H1 (cell line): ENCODE data around the gene AHI1. TPM values are rescaled to one million over a fixed set of nuclear protein-coding genes. Genes with fewer than 3 reads are reported as not detected.

ENCODE experiments used
- CTCF ChIA-PET: fragments of 300-600 bp; sonication (Branson Sonifier 250); formaldehyde crosslinking; loops from one replicate; lab custom pipeline; 2021; ENCODE audit not compliant: partially characterized antibody; lab: Charles Lee
- POLR2A ChIA-PET: fragments of 300-600 bp; sonication (Branson Sonifier 250); formaldehyde crosslinking; loops from one replicate; lab custom pipeline; 2021; ENCODE audit warnings: inconsistent platforms; ENCODE audit not compliant: partially characterized antibody; lab: Charles Lee
- DNase-seq, 2 experiments: peaks; one replicate each; pipeline versions ENCODE4 v3.0.0 to v3.0.0-alpha.2; 2010 to 2022; ENCODE audit warnings: low spot score in 2 of 2, low read depth in 1 of 2, mixed read lengths in 1 of 2
- FAIRE-seq: peaks from 2 replicates; lab custom pipeline; 2011; peaks lifted over from hg19 to GRCh38; lab: Jason Lieb, UNC
- H2AFZ ChIP-seq: 2 replicates; pipeline ENCODE4 v1.8.1; 2012; ENCODE audit warnings: low read length, inconsistent platforms
- H2AK5ac ChIP-seq: 2 replicates; pipeline ENCODE4 v1.6.1; 2013; ENCODE audit warnings: low read depth, low read length
- H2BK120ac ChIP-seq: replicated peaks from 2 replicates; pipeline ENCODE3; 2013; ENCODE audit warnings: low read depth, low read length, inconsistent platforms
- H2BK12ac ChIP-seq: 2 replicates; pipeline ENCODE4 v1.6.1; 2013; ENCODE audit warnings: low read depth, low read length
- H2BK15ac ChIP-seq: 2 replicates; pipeline ENCODE4 v1.6.1; 2013; ENCODE audit warnings: low read length
- H2BK20ac ChIP-seq: 2 replicates; pipeline ENCODE4 v1.6.1; 2013; ENCODE audit warnings: low read length
- H2BK5ac ChIP-seq: 2 replicates; pipeline ENCODE4 v1.6.1; 2013; ENCODE audit warnings: low read depth, low read length
- H3K14ac ChIP-seq: 2 replicates; pipeline ENCODE4 v1.6.1; 2013; ENCODE audit warnings: inconsistent platforms; ENCODE audit not compliant: insufficient read length
- H3K18ac ChIP-seq: 2 replicates; pipeline ENCODE4 v1.6.1; 2013; ENCODE audit warnings: low read length; ENCODE audit errors: extremely low read depth
- H3K23ac ChIP-seq: 2 replicates; pipeline ENCODE4 v1.6.1; 2013; ENCODE audit warnings: inconsistent platforms; ENCODE audit not compliant: insufficient read length
- H3K23me2 ChIP-seq: 2 replicates; pipeline ENCODE4 v1.6.1; 2013; ENCODE audit warnings: low read depth, low read length
- H3K27ac ChIP-seq: 2 replicates; pipeline ENCODE4 v1.6.1; 2011; ENCODE audit warnings: low read depth, low read length, inconsistent platforms
- H3K27me3 ChIP-seq, 4 experiments: replicated peaks in 1 of 4; 1 replicate in 1 of 4; 2 replicates in 3 of 4; pipeline versions ENCODE4 v1.6.1 to v1.8.1; 2011 to 2013; ENCODE audit warnings: low read length in 3 of 4, mild to moderate bottlenecking in 3 of 4, inconsistent platforms in 2 of 4, mixed read lengths in 2 of 4, moderate library complexity in 1 of 4; ENCODE audit not compliant: control insufficient read depth in 3 of 4, insufficient read depth in 3 of 4; ENCODE audit errors: extremely low read depth in 1 of 4
- H3K36me3 ChIP-seq, 4 experiments: 2 replicates each; pipeline versions ENCODE4 v1.6.1 to v1.8.1; 2011 to 2013; ENCODE audit warnings: mild to moderate bottlenecking in 4 of 4, low read length in 3 of 4, moderate library complexity in 2 of 4, control low read depth in 1 of 4, inconsistent platforms in 1 of 4; ENCODE audit not compliant: insufficient read depth in 4 of 4, control insufficient read depth in 2 of 4
- H3K4ac ChIP-seq: replicated peaks from 2 replicates; pipeline ENCODE3; 2013; ENCODE audit warnings: low read length, low read depth, mixed read lengths, inconsistent platforms; ENCODE audit not compliant: insufficient read length
- H3K4me1 ChIP-seq, 4 experiments: replicated peaks in 1 of 4; 1 replicate in 1 of 4; 2 replicates in 3 of 4; pipeline versions ENCODE4 v1.6.1 to v1.8.1; 2011 to 2013; ENCODE audit warnings: low read length in 3 of 4, inconsistent platforms in 2 of 4, mixed read lengths in 1 of 4; ENCODE audit not compliant: insufficient read depth in 4 of 4, control insufficient read depth in 3 of 4
- H3K4me2 ChIP-seq, 2 experiments: 2 replicates each; pipeline versions ENCODE4 v1.6.1 to v1.8.1; 2011 to 2013; ENCODE audit warnings: low read depth in 2 of 2, low read length in 2 of 2, control low read depth in 1 of 2, inconsistent platforms in 1 of 2, mild to moderate bottlenecking in 1 of 2; ENCODE audit not compliant: insufficient read depth in 1 of 2
- H3K4me3 ChIP-seq, 4 experiments: fragments of 200-600, 300-600 bp in 1 of 4; sonication (generic), shearing (Covaris generic), sonication (Bioruptor Twin) in 1 of 4; 2 replicates each; pipeline versions ENCODE4 v1.5.1 to v1.8.1; 2011 to 2016; ENCODE audit warnings: low read length in 4 of 4, low read depth in 3 of 4, control low read depth in 2 of 4, inconsistent platforms in 2 of 4, mild to moderate bottlenecking in 2 of 4, mixed read lengths in 1 of 4, moderate library complexity in 1 of 4; ENCODE audit not compliant: insufficient read depth in 2 of 4; ENCODE audit errors: extremely low read depth in 1 of 4
- H3K56ac ChIP-seq: replicated peaks from 2 replicates; pipeline ENCODE3; 2013; ENCODE audit warnings: low read depth, mild to moderate bottlenecking, mixed read lengths, low read length, inconsistent platforms; ENCODE audit not compliant: insufficient read length
- H3K79me1 ChIP-seq: 2 replicates; pipeline ENCODE4 v1.6.1; 2013; ENCODE audit warnings: low read depth, low read length, control low read depth
- H3K79me2 ChIP-seq, 2 experiments: 2 replicates each; pipeline versions ENCODE4 v1.6.1 to v1.8.1; 2012 to 2013; ENCODE audit warnings: low read length in 2 of 2, mild to moderate bottlenecking in 2 of 2, inconsistent platforms in 1 of 2; ENCODE audit not compliant: insufficient read depth in 2 of 2, control insufficient read depth in 1 of 2
- H3K9ac ChIP-seq, 4 experiments: replicated peaks in 1 of 4; 1 replicate in 1 of 4; 2 replicates in 3 of 4; pipeline versions ENCODE4 v1.6.1 to v1.8.1; 2011 to 2013; ENCODE audit warnings: low read depth in 3 of 4, low read length in 3 of 4, control low read depth in 2 of 4, mild to moderate bottlenecking in 2 of 4, moderate library complexity in 2 of 4, inconsistent platforms in 1 of 4; ENCODE audit errors: extremely low read depth in 1 of 4
- H3K9me3 ChIP-seq, 2 experiments: 2 replicates each; pipeline versions ENCODE4 v1.6.1 to v1.8.1; 2012 to 2013; ENCODE audit warnings: mild to moderate bottlenecking in 2 of 2, moderate library complexity in 2 of 2, control low read depth in 1 of 2, inconsistent platforms in 1 of 2, low read depth in 1 of 2, low read length in 1 of 2, mixed read lengths in 1 of 2; ENCODE audit not compliant: insufficient read depth in 2 of 2
- H4K20me1 ChIP-seq, 2 experiments: replicated peaks in 1 of 2; 2 replicates each; pipeline versions ENCODE3 to v1.8.1; 2011 to 2013; ENCODE audit warnings: inconsistent platforms in 2 of 2, low read length in 2 of 2, mild to moderate bottlenecking in 1 of 2; ENCODE audit not compliant: insufficient read depth in 2 of 2, control insufficient read depth in 1 of 2
- H4K5ac ChIP-seq: 2 replicates; pipeline ENCODE4 v1.6.1; 2013; ENCODE audit warnings: low read length, low read depth, mixed read lengths, inconsistent platforms; ENCODE audit not compliant: insufficient read length
- H4K8ac ChIP-seq: 2 replicates; pipeline ENCODE4 v1.8.0; 2013; ENCODE audit warnings: mild to moderate bottlenecking, moderate library complexity, low read length, inconsistent platforms; ENCODE audit not compliant: insufficient read depth; ENCODE audit errors: extremely low read depth
- H4K91ac ChIP-seq: replicated peaks from 2 replicates; pipeline ENCODE3; 2013; ENCODE audit warnings: low read length, mixed read lengths, inconsistent platforms; ENCODE audit not compliant: insufficient read length
- BACH1 ChIP-seq: IDR thresholded peaks from 2 replicates; pipeline ENCODE4 v1.6.1; 2012; ENCODE audit warnings: low read length, improper control_type of control experiment
- CTBP2 ChIP-seq: IDR thresholded peaks from 2 replicates; pipeline ENCODE4 v1.7.0; 2011; ENCODE audit warnings: borderline replicate concordance, mild to moderate bottlenecking, moderate library complexity, mixed read lengths, low read length; ENCODE audit not compliant: insufficient read depth, insufficient read length
- EZH2 ChIP-seq: fragments of 200-600 bp; sonication (generic); IDR thresholded peaks from 2 replicates; pipeline ENCODE4 v1.7.1; 2012; ENCODE audit warnings: low read depth, mild to moderate bottlenecking, moderate library complexity, low read length, inconsistent platforms; ENCODE audit not compliant: severe bottlenecking
- FOSL1 ChIP-seq: IDR thresholded peaks from 2 replicates; pipeline ENCODE4 v1.6.1; 2011; ENCODE audit warnings: mild to moderate bottlenecking, low read depth, low read length, moderate library complexity; ENCODE audit not compliant: insufficient read depth
- HDAC6 ChIP-seq: IDR thresholded peaks from one replicate; pipeline ENCODE4 v1.7.1; 2012; ENCODE audit warnings: low read depth, mild to moderate bottlenecking, inconsistent platforms, low read length, moderate library complexity
- KDM4A ChIP-seq: IDR thresholded peaks from one replicate; pipeline ENCODE4 v1.7.1; 2012; ENCODE audit warnings: low read depth, mild to moderate bottlenecking, moderate library complexity, low read length, inconsistent platforms; ENCODE audit not compliant: severe bottlenecking
- POLR2AphosphoS5 ChIP-seq: IDR thresholded peaks from 2 replicates; pipeline ENCODE4 v1.6.1; 2011; ENCODE audit warnings: low read depth, low read length
- SP4 ChIP-seq: IDR thresholded peaks from 2 replicates; pipeline ENCODE4 v1.6.1; 2012; ENCODE audit warnings: low read length, inconsistent platforms
- WGBS, 2 experiments: shearing (Covaris generic) in 1 of 2; methylation state at CpG; one replicate each; pipeline versions ENCODE4 v1.1.6 to v1.1.7; 2013 to 2015; ENCODE audit warnings: low lambda C conversion rate in 2 of 2, mixed read lengths in 2 of 2, inconsistent platforms in 1 of 2, low coverage in 1 of 2, missing lambda C conversion rate in 1 of 2; ENCODE audit not compliant: insufficient replicate concordance in 2 of 2, insufficient coverage in 1 of 2, insufficient read length in 1 of 2; ENCODE audit errors: extremely low coverage in 1 of 2, missing lambda C conversion rate in 1 of 2; 5-methylcytosine and 5-hydroxymethylcytosine counted together
- polyA plus RNA-seq, 7 experiments: library from polyadenylated mRNA; depleted of rRNA in 3 of 7; stranded (reverse) in 5 of 7; unstranded in 2 of 7; fragments of >200 nt in 5 of 7; fragments of 200-250 nt in 2 of 7; gene quantifications; 1 replicate in 5 of 7; 2 replicates in 1 of 7; 4 replicates in 1 of 7; pipeline versions ENCODE4 v1.2.1 to v1.2.3, GENCODE V29; 2011 to 2013; ENCODE audit warnings: missing spikeins in 2 of 7, mixed read lengths in 2 of 7
- total RNA-seq: library from RNA; stranded (reverse); fragmentation: NEBNext Ultra II Directional; extraction: Animal tissue kit (Norgen Biotek cat#: 25700); gene quantifications from 2 replicates; pipeline ENCODE4 v1.2.1, GENCODE V29; 2021

AHI1 gene
- total and polyA plus RNA-seq, 2 of the 8 experiments (the other 6 are each of a cell fraction or from before 2014, with no cell fraction given): 4.2 to 19.6 TPM

GRCh38 chr6:135305684-135306083 is 191.9 kb downstream of the AHI1 start:
- H3K4ac ChIP-seq: no peak overlapping the region
- no peak for FAIRE-seq
- no peak overlapping the region for H3K18ac ChIP-seq
- no peak overlapping the region for H2BK15ac ChIP-seq
- no peak for DNase-seq
- H3K9ac ChIP-seq: no peak overlapping the region
- no peaks in the 10 kb centered on the region for H3K23me2 ChIP-seq
- H2BK12ac ChIP-seq: no peak overlapping the region
- no peaks in the 10 kb centered on the region for H3K79me2 ChIP-seq
- no peak overlapping the region for H4K8ac ChIP-seq
- H3K27me3 ChIP-seq: no peaks in the 10 kb centered on the region; a peak in 1 of 7 replicates
- H3K79me1 ChIP-seq: no peaks in the 10 kb centered on the region
- H3K27ac ChIP-seq: no peak overlapping the region
- H3K4me1 ChIP-seq: no peaks in the 10 kb centered on the region
- no peak overlapping the region for H4K91ac ChIP-seq
- H2BK20ac ChIP-seq: no peak overlapping the region
- no peak overlapping the region for H2AFZ ChIP-seq
- POLR2A ChIA-PET: no interaction called here
- no peak overlapping the region for H2BK120ac ChIP-seq
- H3K4me3 ChIP-seq: no peak overlapping the region
- TF ChIP-seq SP4: no peak
- TF ChIP-seq HDAC6: no peak
- TF ChIP-seq CTBP2: no peak
- no peak for TF ChIP-seq POLR2AphosphoS5
- no peak for TF ChIP-seq KDM4A
- no peak for TF ChIP-seq EZH2
- TF ChIP-seq FOSL1: no peak
- TF ChIP-seq BACH1: no peak
- no peak overlapping the region for H3K14ac ChIP-seq
- H4K5ac ChIP-seq: no peak overlapping the region
- no peak overlapping the region for H3K4me2 ChIP-seq
- no peak overlapping the region for H3K56ac ChIP-seq
- H3K9me3 ChIP-seq: no peaks in the 10 kb centered on the region
- H4K20me1 ChIP-seq: no peaks in the 10 kb centered on the region
- no peak overlapping the region for H3K23ac ChIP-seq
- peaks cover 0 to 3% (median under 1%) of the 10 kb centered on the region in 4 experiments; a peak in 2 of 8 replicates for H3K36me3 ChIP-seq
- WGBS, 2 experiments: 100% methylated on average over 1 of the region's 1 CpG; no CpG with 5 or more reads in 1 of the 2 experiments
- no peak overlapping the region for H2AK5ac ChIP-seq
- CTCF ChIA-PET: no interaction called here
- no peak overlapping the region for H2BK5ac ChIP-seq
